GM12874 (cell line): ENCODE data around the gene LTBP3.
A peak's percentile ranks its signal among the peaks of the same experiment; 100 is the strongest.

Source experiments
- CTCF ChIP-seq: IDR thresholded peaks from 2 replicates; pipeline ENCODE4 v1.5.1; 2011; ENCODE audit warnings: low read depth, mild to moderate bottlenecking, control low read depth, low read length, moderate library complexity; ENCODE audit not compliant: insufficient read depth

The LTBP3 gene

GRCh38 chr11:65532388-65533064 is 25.6 kb downstream of the LTBP3 start:
- TF ChIP-seq CTCF: no peak

- TF ChIP-seq CTCF: peak; percentile 51; the same call in 1 of the 2 replicates
Observed at GRCh38 chr11:65530157-65530496, 28.0 kb downstream of the LTBP3 start.

GRCh38 chr11:65529475-65530156 is 28.5 kb downstream of the LTBP3 start:
- TF ChIP-seq CTCF: no peak

- no peak for TF ChIP-seq CTCF
Observed at GRCh38 chr11:65528819-65529350, 29.3 kb downstream of the LTBP3 start.

- TF ChIP-seq CTCF: no peak
Observed at GRCh38 chr11:65526744-65527143, 31.4 kb downstream of the LTBP3 start.

GRCh38 chr11:65525546-65526480 is 32.3 kb downstream of the LTBP3 start:
- no peak for TF ChIP-seq CTCF
